DND-41 (cell line): ENCODE measurements around the gene PCDHGA6.
"Not testable (repeated sequence)": the region's sequence is repeated elsewhere in the genome, so short reads cannot be mapped to it uniquely, and the experiment has no call there.

ENCODE experiments used
- CTCF ChIP-seq: IDR thresholded peaks from 2 replicates; pipeline ENCODE4 v1.5.1; 2012; ENCODE audit warnings: borderline replicate concordance, low read length, moderate library complexity, mild to moderate bottlenecking; ENCODE audit not compliant: poor library complexity, severe bottlenecking; ENCODE audit errors: extremely low read depth
- EZH2 ChIP-seq: IDR thresholded peaks from 3 replicates; pipeline ENCODE4 v1.6.1; 2012; ENCODE audit warnings: borderline replicate concordance, low read depth, mild to moderate bottlenecking, moderate library complexity, low read length, inconsistent platforms; ENCODE audit not compliant: severe bottlenecking

GRCh38 chr5:141340781-141341354, 32.8 kb upstream of the PCDHGA6 start:
- TF ChIP-seq CTCF, EZH2: not testable (repeated sequence)
